NOMO-1 (cell line): ENCODE measurements around the gene CLEC17A.
A peak's percentile ranks its signal among the peaks of the same experiment; 100 is the strongest.
"Not testable (repeated sequence)": the region's sequence is repeated elsewhere in the genome, so short reads cannot be mapped to it uniquely, and the experiment has no call there.

Experiments
- DNase-seq, 2 experiments: peaks; one replicate each; lab custom pipeline; 2025; ENCODE audit not compliant: unreplicated experiment in 2 of 2; lab: John Stamatoyannopoulos, UW

Gene CLEC17A

GRCh38 chr19:14558370-14559066 lies 24.4 kb upstream of the CLEC17A start:
- no peak for DNase-seq

GRCh38 chr19:14559916-14560775 lies 22.7 kb upstream of the CLEC17A start:
- DNase-seq, result no peak

- no peak for DNase-seq
These were observed 22.1 kb upstream of the CLEC17A start for GRCh38 chr19:14560776-14561108.

GRCh38 chr19:14561249-14561648 lies 21.6 kb upstream of the CLEC17A start:
- no peak for DNase-seq

GRCh38 chr19:14561847-14562351 lies 21.0 kb upstream of the CLEC17A start:
- no peak for DNase-seq

GRCh38 chr19:14562660-14563589 lies 20.0 kb upstream of the CLEC17A start:
- DNase-seq, result no peak

GRCh38 chr19:14563590-14563926 lies 19.3 kb upstream of the CLEC17A start:
- no peak for DNase-seq

- no peak for DNase-seq
These were observed 18.8 kb upstream of the CLEC17A start for GRCh38 chr19:14563989-14564651.

GRCh38 chr19:14564652-14565297 lies 18.1 kb upstream of the CLEC17A start:
- not testable (repeated sequence) for DNase-seq

GRCh38 chr19:14565298-14565679 lies 17.6 kb upstream of the CLEC17A start:
- DNase-seq, result no peak

- no peak for DNase-seq
These were observed 16.8 kb upstream of the CLEC17A start for GRCh38 chr19:14565765-14566711.

- no peak for DNase-seq
These were observed 16.2 kb upstream of the CLEC17A start for GRCh38 chr19:14566712-14567077.

- no peak for DNase-seq
These were observed 15.8 kb upstream of the CLEC17A start for GRCh38 chr19:14567079-14567478.

- no peak for DNase-seq
These were observed 11.9 kb upstream of the CLEC17A start for GRCh38 chr19:14570864-14571527.

GRCh38 chr19:14571695-14572490 lies 11.0 kb upstream of the CLEC17A start, which contains the start of gene NDUFB7:
Gene NDUFB7 (minus strand): TSS chr19:14572066. CDS start chr19:14572000, 66 bp downstream.
- peak; percentile 87 to 92 for DNase-seq

- DNase-seq, result no peak
These were observed 7.4 kb upstream of the CLEC17A start for GRCh38 chr19:14575428-14575980.

- DNase-seq, result no peak
These were observed 6.5 kb upstream of the CLEC17A start for GRCh38 chr19:14576363-14576762.
